ENCODE data around the gene STRIP1. TPM values are rescaled to one million over a fixed set of nuclear protein-coding genes. Genes with fewer than 3 reads are reported as not detected.

The STRIP1 gene
- total and polyA plus RNA-seq, 4 donors = 8.3 to 45.9 (median 27.3) TPM

GRCh38 chr1:110081061-110081460 is 46.6 kb downstream of the STRIP1 start:
- H3K4me3 ChIP-seq (ENCODE audit: low read length in 2 of 2) = no peak overlapping the region
- intact Hi-C loops (cut with DNase I) = no loop called here
- H3K27ac ChIP-seq (ENCODE audit: low read depth in 1 of 2, low read length in 2 of 2) = no peak overlapping the region
- H3K36me3 ChIP-seq (ENCODE audit: control insufficient read depth in 1 of 2, insufficient read depth in 2 of 2, low read length in 1 of 2) = no peaks in the 10 kb centered on the region
- WGBS, 2 donors = 91 to 92% methylated on average over 5 of the region's 5 CpGs
- ATAC-seq (ENCODE audit: low FRiP score) (no peak), DNase-seq (no peak)
- H3K27me3 ChIP-seq (ENCODE audit: control insufficient read depth in 1 of 2, insufficient read depth in 2 of 2, low read length in 1 of 2) = no peaks in the 10 kb centered on the region
- H3K9me3 ChIP-seq (ENCODE audit: control insufficient read depth, low read length) = no peaks in the 10 kb centered on the region
- H3K4me1 ChIP-seq (ENCODE audit: control insufficient read depth in 1 of 2, insufficient read depth in 2 of 2, low read length in 2 of 2) = no peaks in the 10 kb centered on the region

- intact Hi-C loops (cut with DNase I) = no loop called here
- H3K36me3 ChIP-seq (ENCODE audit: control insufficient read depth in 1 of 2, insufficient read depth in 2 of 2, low read length in 1 of 2) = no peaks in the 10 kb centered on the region
- DNase-seq (no peak), ATAC-seq (ENCODE audit: low FRiP score) (no peak)
- no peaks in the 10 kb centered on the region for H3K4me1 ChIP-seq (ENCODE audit: control insufficient read depth in 1 of 2, insufficient read depth in 2 of 2, low read length in 2 of 2)
- H3K4me3 ChIP-seq (ENCODE audit: low read length in 2 of 2) = no peak overlapping the region
- H3K9me3 ChIP-seq (ENCODE audit: control insufficient read depth, low read length) = no peaks in the 10 kb centered on the region
- H3K27me3 ChIP-seq (ENCODE audit: control insufficient read depth in 1 of 2, insufficient read depth in 2 of 2, low read length in 1 of 2) = no peaks in the 10 kb centered on the region
- no peak overlapping the region for H3K27ac ChIP-seq (ENCODE audit: low read depth in 1 of 2, low read length in 2 of 2)
- WGBS, 2 donors = 96 to 97% methylated on average over 5 of the region's 5 CpGs
Measured at GRCh38 chr1:110082477-110082876, 48.1 kb downstream of the STRIP1 start.

- peak overlapping the region in 1 of 2 donors; percentile 65 for H3K4me3 ChIP-seq (ENCODE audit: low read length in 2 of 2)
- H3K4me1 ChIP-seq (ENCODE audit: control insufficient read depth in 1 of 2, insufficient read depth in 2 of 2, low read length in 2 of 2) = no peaks in the 10 kb centered on the region
- no peaks in the 10 kb centered on the region for H3K9me3 ChIP-seq (ENCODE audit: control insufficient read depth, low read length)
- ATAC-seq (ENCODE audit: low FRiP score) (no peak), DNase-seq (no peak)
- WGBS, 2 donors = 74 to 81% methylated on average over 15 of the region's 15 CpGs
- H3K27me3 ChIP-seq (ENCODE audit: control insufficient read depth in 1 of 2, insufficient read depth in 2 of 2, low read length in 1 of 2) = no peaks in the 10 kb centered on the region
- intact Hi-C loops (cut with DNase I) = no loop called here
- no peak overlapping the region for H3K27ac ChIP-seq (ENCODE audit: low read depth in 1 of 2, low read length in 2 of 2)
- no peaks in the 10 kb centered on the region for H3K36me3 ChIP-seq (ENCODE audit: control insufficient read depth in 1 of 2, insufficient read depth in 2 of 2, low read length in 1 of 2)
Measured at GRCh38 chr1:110083061-110083865, 48.8 kb downstream of the STRIP1 start.

GRCh38 chr1:110083866-110084226 is 49.4 kb downstream of the STRIP1 start:
- Histone ChIP-seq H3K4me3 (ENCODE audit: low read length in 2 of 2) (peak overlapping the region; percentile 32 to 65), H3K4me1 (ENCODE audit: control insufficient read depth in 1 of 2, insufficient read depth in 2 of 2, low read length in 2 of 2) (no peaks in the 10 kb centered on the region), H3K27me3 (ENCODE audit: control insufficient read depth in 1 of 2, insufficient read depth in 2 of 2, low read length in 1 of 2) (no peaks in the 10 kb centered on the region), H3K36me3 (ENCODE audit: control insufficient read depth in 1 of 2, insufficient read depth in 2 of 2, low read length in 1 of 2) (no peaks in the 10 kb centered on the region), H3K27ac (ENCODE audit: low read depth in 1 of 2, low read length in 2 of 2) (no peak overlapping the region), H3K9me3 (ENCODE audit: control insufficient read depth, low read length) (no peaks in the 10 kb centered on the region)
- 11 to 23% methylated on average over 37 of the region's 37 CpGs for WGBS, 2 donors
- ATAC-seq (ENCODE audit: low FRiP score) (peak; percentile 47), DNase-seq (no peak)
- intact Hi-C loops (cut with DNase I) = no loop called here

GRCh38 chr1:110084227-110085078 is 50.0 kb downstream of the STRIP1 start:
- Histone ChIP-seq H3K36me3 (ENCODE audit: control insufficient read depth in 1 of 2, insufficient read depth in 2 of 2, low read length in 1 of 2) (no peaks in the 10 kb centered on the region), H3K9me3 (ENCODE audit: control insufficient read depth, low read length) (no peaks in the 10 kb centered on the region), H3K4me1 (ENCODE audit: control insufficient read depth in 1 of 2, insufficient read depth in 2 of 2, low read length in 2 of 2) (no peaks in the 10 kb centered on the region), H3K27ac (ENCODE audit: low read depth in 1 of 2, low read length in 2 of 2) (no peak overlapping the region), H3K27me3 (ENCODE audit: control insufficient read depth in 1 of 2, insufficient read depth in 2 of 2, low read length in 1 of 2) (no peaks in the 10 kb centered on the region), H3K4me3 (ENCODE audit: low read length in 2 of 2) (peak overlapping the region; percentile 32 to 65)
- ATAC-seq (ENCODE audit: low FRiP score) = peak; percentile 87
- intact Hi-C loops (cut with DNase I) = no loop called here
- peak; percentile 72 to 87 for DNase-seq
- WGBS, 2 donors = 5 to 6% methylated on average over 68 to 72 of the region's 72 CpGs

- Histone ChIP-seq H3K9me3 (ENCODE audit: control insufficient read depth, low read length) (no peaks in the 10 kb centered on the region), H3K36me3 (ENCODE audit: control insufficient read depth in 1 of 2, insufficient read depth in 2 of 2, low read length in 1 of 2) (no peaks in the 10 kb centered on the region), H3K4me1 (ENCODE audit: control insufficient read depth in 1 of 2, insufficient read depth in 2 of 2, low read length in 2 of 2) (no peaks in the 10 kb centered on the region), H3K4me3 (ENCODE audit: low read length in 2 of 2) (no peak overlapping the region), H3K27me3 (ENCODE audit: control insufficient read depth in 1 of 2, insufficient read depth in 2 of 2, low read length in 1 of 2) (no peaks in the 10 kb centered on the region), H3K27ac (ENCODE audit: low read depth in 1 of 2, low read length in 2 of 2) (no peak overlapping the region)
- intact Hi-C loops (cut with DNase I) = no loop called here
- DNase-seq (no peak), ATAC-seq (ENCODE audit: low FRiP score) (no peak)
- 95 to 98% methylated on average over 5 of the region's 5 CpGs for WGBS, 2 donors
Measured at GRCh38 chr1:110085671-110086070, 51.2 kb downstream of the STRIP1 start.

GRCh38 chr1:110086961-110087360 is 52.5 kb downstream of the STRIP1 start:
- Histone ChIP-seq H3K9me3 (ENCODE audit: control insufficient read depth, low read length) (no peaks in the 10 kb centered on the region), H3K36me3 (ENCODE audit: control insufficient read depth in 1 of 2, insufficient read depth in 2 of 2, low read length in 1 of 2) (no peaks in the 10 kb centered on the region), H3K27me3 (ENCODE audit: control insufficient read depth in 1 of 2, insufficient read depth in 2 of 2, low read length in 1 of 2) (no peaks in the 10 kb centered on the region), H3K27ac (ENCODE audit: low read depth in 1 of 2, low read length in 2 of 2) (no peak overlapping the region), H3K4me1 (ENCODE audit: control insufficient read depth in 1 of 2, insufficient read depth in 2 of 2, low read length in 2 of 2) (no peaks in the 10 kb centered on the region), H3K4me3 (ENCODE audit: low read length in 2 of 2) (no peak overlapping the region)
- DNase-seq (no peak), ATAC-seq (ENCODE audit: low FRiP score) (no peak)
- WGBS, 2 donors = 31 to 45% methylated on average over 4 of the region's 4 CpGs
- intact Hi-C loops (cut with DNase I) = no loop called here

- peak; percentile 57 for ATAC-seq (ENCODE audit: low FRiP score)
Measured at GRCh38 chr1:110087812-110088738, 53.7 kb downstream of the STRIP1 start.

More at GRCh38 chr1:110087812-110088738, 53.7 kb downstream of the STRIP1 start:
- Histone ChIP-seq H3K9me3 (ENCODE audit: control insufficient read depth, low read length) (no peaks in the 10 kb centered on the region), H3K4me1 (ENCODE audit: control insufficient read depth in 1 of 2, insufficient read depth in 2 of 2, low read length in 2 of 2) (no peaks in the 10 kb centered on the region), H3K4me3 (ENCODE audit: low read length in 2 of 2) (no peak overlapping the region), H3K27ac (ENCODE audit: low read depth in 1 of 2, low read length in 2 of 2) (no peak overlapping the region), H3K36me3 (ENCODE audit: control insufficient read depth in 1 of 2, insufficient read depth in 2 of 2, low read length in 1 of 2) (no peaks in the 10 kb centered on the region), H3K27me3 (ENCODE audit: control insufficient read depth in 1 of 2, insufficient read depth in 2 of 2, low read length in 1 of 2) (no peaks in the 10 kb centered on the region)
- WGBS, 2 donors = 61 to 63% methylated on average over 15 of the region's 15 CpGs
- intact Hi-C loops (cut with DNase I) = no loop called here
- DNase-seq = no peak
